Lower lobe of right lung (tissue), 2 donors: Measurements from ENCODE around the gene MDGA2. TPM values are rescaled to one million over a fixed set of nuclear protein-coding genes. Genes with fewer than 3 reads are reported as not detected.

Source experiments
- ATAC-seq, 2 donors: fragments of 200-7000 bp; cut with Tn5 transposase; one replicate each; pipeline ENCODE4 v1.9.1; 2020 to 2022; ENCODE audit warnings: mild to moderate bottlenecking in 2 of 2, moderate library complexity in 2 of 2
- DNase-seq: peaks from one replicate; pipeline ENCODE4 v3.0.0-alpha.2; 2020
- H3K27ac ChIP-seq: fragments of 200-600 bp; one replicate; pipeline ENCODE4 v1.8.0; 2022
- H3K27me3 ChIP-seq: fragments of 200-600 bp; one replicate; pipeline ENCODE4 v1.8.0; 2022; ENCODE audit warnings: low read depth
- H3K36me3 ChIP-seq: fragments of 200-600 bp; one replicate; pipeline ENCODE4 v1.8.0; 2022; ENCODE audit warnings: mild to moderate bottlenecking
- H3K4me1 ChIP-seq: fragments of 200-600 bp; one replicate; pipeline ENCODE4 v1.8.0; 2022
- H3K4me3 ChIP-seq: fragments of 200-600 bp; one replicate; pipeline ENCODE4 v1.8.0; 2022; ENCODE audit warnings: mild to moderate bottlenecking
- H3K9me3 ChIP-seq: fragments of 200-600 bp; one replicate; pipeline ENCODE4 v1.8.0; 2022
- CTCF ChIP-seq: fragments of 200-600 bp; IDR thresholded peaks from one replicate; pipeline ENCODE4 v1.8.0; 2022; ENCODE audit warnings: antibody characterized with exemption, mild to moderate bottlenecking
- intact Hi-C: fragments of 100-400 bp; cut with DNase I; formaldehyde crosslinking; loops from one replicate; pipeline ENCODE4 v1.11.0; 2022
- total RNA-seq: library from RNA; stranded (reverse); fragmentation: NEBNext Ultra II Directional; extraction: Animal tissue kit (Norgen Biotek cat#: 25700); gene quantifications from one replicate; pipeline ENCODE4 v1.2.1, GENCODE V29; 2021
- donor health status: DM: no; HTN: yes; CAD: no; lungs with severe emphysema.

The MDGA2 gene
- total RNA-seq, 1 donor from 2014 or later: 0.24 TPM

GRCh38 chr14:47211263-47211662 lies 464.1 kb downstream of the MDGA2 start:
- H3K27ac ChIP-seq: no peak overlapping the region
- no peaks in the 10 kb centered on the region for H3K36me3 ChIP-seq
- no peak overlapping the region for H3K4me3 ChIP-seq
- ATAC-seq (no peak), DNase-seq (no peak)
- no peak for TF ChIP-seq CTCF
- intact Hi-C loops: no loop called here
- no peaks in the 10 kb centered on the region for H3K4me1 ChIP-seq
- no peaks in the 10 kb centered on the region for H3K27me3 ChIP-seq
- H3K9me3 ChIP-seq: no peaks in the 10 kb centered on the region

- H3K9me3 ChIP-seq: no peaks in the 10 kb centered on the region
Observed at GRCh38 chr14:47210099-47210498, 465.3 kb downstream of the MDGA2 start.

GRCh38 chr14:47208434-47208833 lies 467.0 kb downstream of the MDGA2 start:
- DNase-seq: no peak
- no peaks in the 10 kb centered on the region for H3K36me3 ChIP-seq
- TF ChIP-seq CTCF: no peak
- H3K27ac ChIP-seq: no peak overlapping the region
- no peaks in the 10 kb centered on the region for H3K9me3 ChIP-seq
- intact Hi-C loops: no loop called here
- no peaks in the 10 kb centered on the region for H3K4me1 ChIP-seq
- ATAC-seq: no peak
- no peaks in the 10 kb centered on the region for H3K27me3 ChIP-seq
- no peak overlapping the region for H3K4me3 ChIP-seq

More at GRCh38 chr14:47210099-47210498, 465.3 kb downstream of the MDGA2 start:
- no peak overlapping the region for H3K4me3 ChIP-seq
- no peak for TF ChIP-seq CTCF
- intact Hi-C loops: no loop called here
- no peaks in the 10 kb centered on the region for H3K27me3 ChIP-seq
- no peaks in the 10 kb centered on the region for H3K4me1 ChIP-seq
- ATAC-seq (no peak), DNase-seq (no peak)
- H3K27ac ChIP-seq: no peak overlapping the region
- no peaks in the 10 kb centered on the region for H3K36me3 ChIP-seq

GRCh38 chr14:47207617-47208016 lies 467.8 kb downstream of the MDGA2 start:
- Histone ChIP-seq H3K4me3 (no peak overlapping the region), H3K27me3 (no peaks in the 10 kb centered on the region), H3K36me3 (no peaks in the 10 kb centered on the region), H3K4me1 (no peaks in the 10 kb centered on the region), H3K9me3 (no peaks in the 10 kb centered on the region), H3K27ac (no peak overlapping the region)
- no peak for DNase-seq
- TF ChIP-seq CTCF: no peak
- intact Hi-C loops: no loop called here
- ATAC-seq: no peak

- Histone ChIP-seq H3K4me3 (no peak overlapping the region), H3K36me3 (no peaks in the 10 kb centered on the region), H3K27me3 (no peaks in the 10 kb centered on the region), H3K4me1 (no peaks in the 10 kb centered on the region), H3K27ac (no peak overlapping the region), H3K9me3 (no peaks in the 10 kb centered on the region)
- no peak for TF ChIP-seq CTCF
- no peak for ATAC-seq
- DNase-seq: peak; percentile 28
- intact Hi-C loops: no loop called here
Observed at GRCh38 chr14:47200740-47201139, 474.7 kb downstream of the MDGA2 start.

GRCh38 chr14:47195582-47195981 lies 479.8 kb downstream of the MDGA2 start:
- no peak for ATAC-seq
- H3K36me3 ChIP-seq: no peaks in the 10 kb centered on the region
- TF ChIP-seq CTCF: no peak
- H3K27ac ChIP-seq: no peak overlapping the region
- no peak for DNase-seq
- intact Hi-C loops: no loop called here
- H3K4me3 ChIP-seq: no peak overlapping the region
- no peaks in the 10 kb centered on the region for H3K27me3 ChIP-seq
- no peaks in the 10 kb centered on the region for H3K4me1 ChIP-seq
- no peaks in the 10 kb centered on the region for H3K9me3 ChIP-seq
